H1 (cell line): ENCODE measurements around the gene TEX26. TPM values are rescaled to one million over a fixed set of nuclear protein-coding genes. Genes with fewer than 3 reads are reported as not detected.

Experiments used
- CTCF ChIA-PET: fragments of 300-600 bp; sonication (Branson Sonifier 250); formaldehyde crosslinking; loops from one replicate; lab custom pipeline; 2021; ENCODE audit not compliant: partially characterized antibody; lab: Charles Lee
- POLR2A ChIA-PET: fragments of 300-600 bp; sonication (Branson Sonifier 250); formaldehyde crosslinking; loops from one replicate; lab custom pipeline; 2021; ENCODE audit warnings: inconsistent platforms; ENCODE audit not compliant: partially characterized antibody; lab: Charles Lee
- DNase-seq, 2 experiments: peaks; one replicate each; pipeline versions ENCODE4 v3.0.0 to v3.0.0-alpha.2; 2010 to 2022; ENCODE audit warnings: low spot score in 2 of 2, low read depth in 1 of 2, mixed read lengths in 1 of 2
- FAIRE-seq: peaks from 2 replicates; lab custom pipeline; 2011; peaks lifted over from hg19 to GRCh38; lab: Jason Lieb, UNC
- H2AFZ ChIP-seq: 2 replicates; pipeline ENCODE4 v1.8.1; 2012; ENCODE audit warnings: low read length, inconsistent platforms
- H2AK5ac ChIP-seq: 2 replicates; pipeline ENCODE4 v1.6.1; 2013; ENCODE audit warnings: low read depth, low read length
- H2BK120ac ChIP-seq: replicated peaks from 2 replicates; pipeline ENCODE3; 2013; ENCODE audit warnings: low read depth, low read length, inconsistent platforms
- H2BK12ac ChIP-seq: 2 replicates; pipeline ENCODE4 v1.6.1; 2013; ENCODE audit warnings: low read depth, low read length
- H2BK15ac ChIP-seq: 2 replicates; pipeline ENCODE4 v1.6.1; 2013; ENCODE audit warnings: low read length
- H2BK20ac ChIP-seq: 2 replicates; pipeline ENCODE4 v1.6.1; 2013; ENCODE audit warnings: low read length
- H2BK5ac ChIP-seq: 2 replicates; pipeline ENCODE4 v1.6.1; 2013; ENCODE audit warnings: low read depth, low read length
- H3K14ac ChIP-seq: 2 replicates; pipeline ENCODE4 v1.6.1; 2013; ENCODE audit warnings: inconsistent platforms; ENCODE audit not compliant: insufficient read length
- H3K18ac ChIP-seq: 2 replicates; pipeline ENCODE4 v1.6.1; 2013; ENCODE audit warnings: low read length; ENCODE audit errors: extremely low read depth
- H3K23ac ChIP-seq: 2 replicates; pipeline ENCODE4 v1.6.1; 2013; ENCODE audit warnings: inconsistent platforms; ENCODE audit not compliant: insufficient read length
- H3K23me2 ChIP-seq: 2 replicates; pipeline ENCODE4 v1.6.1; 2013; ENCODE audit warnings: low read depth, low read length
- H3K27ac ChIP-seq: 2 replicates; pipeline ENCODE4 v1.6.1; 2011; ENCODE audit warnings: low read depth, low read length, inconsistent platforms
- H3K27me3 ChIP-seq, 4 experiments: replicated peaks in 1 of 4; 1 replicate in 1 of 4; 2 replicates in 3 of 4; pipeline versions ENCODE4 v1.6.1 to v1.8.1; 2011 to 2013; ENCODE audit warnings: low read length in 3 of 4, mild to moderate bottlenecking in 3 of 4, inconsistent platforms in 2 of 4, mixed read lengths in 2 of 4, moderate library complexity in 1 of 4; ENCODE audit not compliant: control insufficient read depth in 3 of 4, insufficient read depth in 3 of 4; ENCODE audit errors: extremely low read depth in 1 of 4
- H3K36me3 ChIP-seq, 4 experiments: 2 replicates each; pipeline versions ENCODE4 v1.6.1 to v1.8.1; 2011 to 2013; ENCODE audit warnings: mild to moderate bottlenecking in 4 of 4, low read length in 3 of 4, moderate library complexity in 2 of 4, control low read depth in 1 of 4, inconsistent platforms in 1 of 4; ENCODE audit not compliant: insufficient read depth in 4 of 4, control insufficient read depth in 2 of 4
- H3K4ac ChIP-seq: replicated peaks from 2 replicates; pipeline ENCODE3; 2013; ENCODE audit warnings: low read length, low read depth, mixed read lengths, inconsistent platforms; ENCODE audit not compliant: insufficient read length
- H3K4me1 ChIP-seq, 4 experiments: replicated peaks in 1 of 4; 1 replicate in 1 of 4; 2 replicates in 3 of 4; pipeline versions ENCODE4 v1.6.1 to v1.8.1; 2011 to 2013; ENCODE audit warnings: low read length in 3 of 4, inconsistent platforms in 2 of 4, mixed read lengths in 1 of 4; ENCODE audit not compliant: insufficient read depth in 4 of 4, control insufficient read depth in 3 of 4
- H3K4me2 ChIP-seq, 2 experiments: 2 replicates each; pipeline versions ENCODE4 v1.6.1 to v1.8.1; 2011 to 2013; ENCODE audit warnings: low read depth in 2 of 2, low read length in 2 of 2, control low read depth in 1 of 2, inconsistent platforms in 1 of 2, mild to moderate bottlenecking in 1 of 2; ENCODE audit not compliant: insufficient read depth in 1 of 2
- H3K4me3 ChIP-seq, 4 experiments: fragments of 200-600, 300-600 bp in 1 of 4; sonication (generic), shearing (Covaris generic), sonication (Bioruptor Twin) in 1 of 4; 2 replicates each; pipeline versions ENCODE4 v1.5.1 to v1.8.1; 2011 to 2016; ENCODE audit warnings: low read length in 4 of 4, low read depth in 3 of 4, control low read depth in 2 of 4, inconsistent platforms in 2 of 4, mild to moderate bottlenecking in 2 of 4, mixed read lengths in 1 of 4, moderate library complexity in 1 of 4; ENCODE audit not compliant: insufficient read depth in 2 of 4; ENCODE audit errors: extremely low read depth in 1 of 4
- H3K56ac ChIP-seq: replicated peaks from 2 replicates; pipeline ENCODE3; 2013; ENCODE audit warnings: low read depth, mild to moderate bottlenecking, mixed read lengths, low read length, inconsistent platforms; ENCODE audit not compliant: insufficient read length
- H3K79me1 ChIP-seq: 2 replicates; pipeline ENCODE4 v1.6.1; 2013; ENCODE audit warnings: low read depth, low read length, control low read depth
- H3K79me2 ChIP-seq, 2 experiments: 2 replicates each; pipeline versions ENCODE4 v1.6.1 to v1.8.1; 2012 to 2013; ENCODE audit warnings: low read length in 2 of 2, mild to moderate bottlenecking in 2 of 2, inconsistent platforms in 1 of 2; ENCODE audit not compliant: insufficient read depth in 2 of 2, control insufficient read depth in 1 of 2
- H3K9ac ChIP-seq, 4 experiments: replicated peaks in 1 of 4; 1 replicate in 1 of 4; 2 replicates in 3 of 4; pipeline versions ENCODE4 v1.6.1 to v1.8.1; 2011 to 2013; ENCODE audit warnings: low read depth in 3 of 4, low read length in 3 of 4, control low read depth in 2 of 4, mild to moderate bottlenecking in 2 of 4, moderate library complexity in 2 of 4, inconsistent platforms in 1 of 4; ENCODE audit errors: extremely low read depth in 1 of 4
- H3K9me3 ChIP-seq, 2 experiments: 2 replicates each; pipeline versions ENCODE4 v1.6.1 to v1.8.1; 2012 to 2013; ENCODE audit warnings: mild to moderate bottlenecking in 2 of 2, moderate library complexity in 2 of 2, control low read depth in 1 of 2, inconsistent platforms in 1 of 2, low read depth in 1 of 2, low read length in 1 of 2, mixed read lengths in 1 of 2; ENCODE audit not compliant: insufficient read depth in 2 of 2
- H4K20me1 ChIP-seq, 2 experiments: replicated peaks in 1 of 2; 2 replicates each; pipeline versions ENCODE3 to v1.8.1; 2011 to 2013; ENCODE audit warnings: inconsistent platforms in 2 of 2, low read length in 2 of 2, mild to moderate bottlenecking in 1 of 2; ENCODE audit not compliant: insufficient read depth in 2 of 2, control insufficient read depth in 1 of 2
- H4K5ac ChIP-seq: 2 replicates; pipeline ENCODE4 v1.6.1; 2013; ENCODE audit warnings: low read length, low read depth, mixed read lengths, inconsistent platforms; ENCODE audit not compliant: insufficient read length
- H4K8ac ChIP-seq: 2 replicates; pipeline ENCODE4 v1.8.0; 2013; ENCODE audit warnings: mild to moderate bottlenecking, moderate library complexity, low read length, inconsistent platforms; ENCODE audit not compliant: insufficient read depth; ENCODE audit errors: extremely low read depth
- H4K91ac ChIP-seq: replicated peaks from 2 replicates; pipeline ENCODE3; 2013; ENCODE audit warnings: low read length, mixed read lengths, inconsistent platforms; ENCODE audit not compliant: insufficient read length
- EZH2 ChIP-seq: fragments of 200-600 bp; sonication (generic); IDR thresholded peaks from 2 replicates; pipeline ENCODE4 v1.7.1; 2012; ENCODE audit warnings: low read depth, mild to moderate bottlenecking, moderate library complexity, low read length, inconsistent platforms; ENCODE audit not compliant: severe bottlenecking
- POU5F1 ChIP-seq: IDR thresholded peaks from 2 replicates; pipeline ENCODE4 v1.6.1; 2011; ENCODE audit warnings: low read depth, mild to moderate bottlenecking, low read length, moderate library complexity
- WGBS, 2 experiments: shearing (Covaris generic) in 1 of 2; methylation state at CpG; one replicate each; pipeline versions ENCODE4 v1.1.6 to v1.1.7; 2013 to 2015; ENCODE audit warnings: low lambda C conversion rate in 2 of 2, mixed read lengths in 2 of 2, inconsistent platforms in 1 of 2, low coverage in 1 of 2, missing lambda C conversion rate in 1 of 2; ENCODE audit not compliant: insufficient replicate concordance in 2 of 2, insufficient coverage in 1 of 2, insufficient read length in 1 of 2; ENCODE audit errors: extremely low coverage in 1 of 2, missing lambda C conversion rate in 1 of 2; 5-methylcytosine and 5-hydroxymethylcytosine counted together
- polyA plus RNA-seq, 7 experiments: library from polyadenylated mRNA; depleted of rRNA in 3 of 7; stranded (reverse) in 5 of 7; unstranded in 2 of 7; fragments of >200 nt in 5 of 7; fragments of 200-250 nt in 2 of 7; gene quantifications; 1 replicate in 5 of 7; 2 replicates in 1 of 7; 4 replicates in 1 of 7; pipeline versions ENCODE4 v1.2.1 to v1.2.3, GENCODE V29; 2011 to 2013; ENCODE audit warnings: missing spikeins in 2 of 7, mixed read lengths in 2 of 7
- total RNA-seq: library from RNA; stranded (reverse); fragmentation: NEBNext Ultra II Directional; extraction: Animal tissue kit (Norgen Biotek cat#: 25700); gene quantifications from 2 replicates; pipeline ENCODE4 v1.2.1, GENCODE V29; 2021

TEX26 gene
- total and polyA plus RNA-seq, 2 of the 8 experiments (the other 6 are each of a cell fraction or from before 2014, with no cell fraction given): not detected

DNA sequence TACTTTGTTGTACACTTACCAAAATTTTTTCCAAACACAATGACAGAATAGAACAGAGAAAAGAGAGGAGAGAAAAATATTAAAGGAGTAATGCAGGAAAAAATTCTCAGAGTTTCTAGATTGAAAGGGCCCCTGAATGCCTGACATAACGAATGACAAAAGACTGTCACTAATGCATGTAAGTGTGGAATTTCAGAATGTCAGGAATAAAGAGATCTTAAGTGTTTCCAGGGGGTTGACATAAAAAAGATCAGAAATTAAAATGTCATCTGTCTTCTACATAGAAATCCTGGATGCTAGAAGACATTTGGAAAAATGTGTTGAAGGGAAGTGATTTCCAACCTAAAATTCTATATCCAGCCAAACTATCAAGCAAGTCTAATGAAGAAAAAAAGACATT lies 27.2 kb downstream of the TEX26 start:
- no peak overlapping the region for H2AK5ac ChIP-seq
- H2BK20ac ChIP-seq: no peak overlapping the region
- no peaks in the 10 kb centered on the region for H4K20me1 ChIP-seq
- H4K5ac ChIP-seq: no peak overlapping the region
- H3K9me3 ChIP-seq: 0 out of 4 replicates have a peak, but pooled peaks cover 0 to 4% of the 10 kb centered on the region in 2 experiments
- 93% methylated on average over 1 of the region's 1 CpG; no CpG with 5 or more reads in 1 of the 2 experiments for WGBS, 2 experiments
- no peaks in the 10 kb centered on the region for H3K36me3 ChIP-seq
- H3K79me1 ChIP-seq: no peaks in the 10 kb centered on the region
- H4K8ac ChIP-seq: no peak overlapping the region
- H2BK15ac ChIP-seq: no peak overlapping the region
- H3K23ac ChIP-seq: no peak overlapping the region
- H4K91ac ChIP-seq: no peak overlapping the region
- TF ChIP-seq POU5F1 (0 out of 2 replicates have a peak, but pooled peaks have one; percentile 37), EZH2 (no peak)
- POLR2A ChIA-PET: no interaction called here
- CTCF ChIA-PET: interaction anchor here (1.2 to 1.6 kb wide), 4 partner anchors 19 to 94 kb away, joined by 3 to 6 read pairs (median 4); no protein-coding TSS in a partner anchor
- H2BK120ac ChIP-seq: no peak overlapping the region
- H2BK12ac ChIP-seq: no peak overlapping the region
- no peak overlapping the region for H3K4me2 ChIP-seq
- no peak for DNase-seq
- no peak overlapping the region for H3K56ac ChIP-seq
- H3K79me2 ChIP-seq: no peaks in the 10 kb centered on the region
- no peaks in the 10 kb centered on the region for H3K4me1 ChIP-seq
- H2BK5ac ChIP-seq: no peak overlapping the region
- FAIRE-seq: no peak
- H3K9ac ChIP-seq: no peak overlapping the region
- H3K14ac ChIP-seq: no peak overlapping the region
- H3K4ac ChIP-seq: no peak overlapping the region
- H3K18ac ChIP-seq: no peak overlapping the region
- H3K27ac ChIP-seq: no peak overlapping the region
- no peaks in the 10 kb centered on the region for H3K27me3 ChIP-seq
- no peaks in the 10 kb centered on the region; the same call in 1 of the 2 replicates for H3K23me2 ChIP-seq
- no peak overlapping the region for H2AFZ ChIP-seq
- no peak overlapping the region for H3K4me3 ChIP-seq
